Psoas muscle (tissue), 8 donors: ENCODE results near the gene RPL5. TPM values are rescaled to one million over a fixed set of nuclear protein-coding genes. Genes with fewer than 3 reads are reported as not detected.

Experiments
- ATAC-seq, 4 donors: fragments of 200-7000 bp; cut with Tn5 transposase; one replicate each; pipeline ENCODE4 v1.9.1; 2020; ENCODE audit warnings: moderate library complexity in 3 of 4, mild to moderate bottlenecking in 2 of 4
- DNase-seq, 2 donors: peaks; one replicate each; pipeline ENCODE4 v3.0.0-alpha.2; 2020
- H3K27ac ChIP-seq: fragments of 200-600 bp; one replicate; pipeline ENCODE4 v1.8.0; 2022
- H3K27me3 ChIP-seq, 3 donors: fragments of 200-600 bp in 1 of 3; one replicate each; pipeline versions ENCODE4 v1.6.1 to v1.8.0; 2013 to 2022; ENCODE audit warnings: low read length in 2 of 3, mild to moderate bottlenecking in 2 of 3, moderate library complexity in 1 of 3; ENCODE audit not compliant: insufficient read depth in 3 of 3
- H3K36me3 ChIP-seq, 2 donors: fragments of 200-600 bp in 1 of 2; one replicate each; pipeline versions ENCODE4 v1.6.1 to v1.8.0; 2013 to 2022; ENCODE audit warnings: low read depth in 1 of 2, mild to moderate bottlenecking in 1 of 2, moderate library complexity in 1 of 2; ENCODE audit not compliant: insufficient read depth in 1 of 2
- H3K4me1 ChIP-seq: fragments of 200-600 bp; one replicate; pipeline ENCODE4 v1.8.0; 2022
- H3K4me3 ChIP-seq: fragments of 200-600 bp; one replicate; pipeline ENCODE4 v1.8.0; 2022; ENCODE audit warnings: mild to moderate bottlenecking
- H3K9me3 ChIP-seq: fragments of 200-600 bp; one replicate; pipeline ENCODE4 v1.8.0; 2022
- WGBS, 3 donors: extraction: QIAGEN DNeasy Blood & Tissue Kit; methylation state at CpG; one replicate each; pipeline versions ENCODE4 v1.1.6 to v1.1.7; 2013; 5-methylcytosine and 5-hydroxymethylcytosine counted together
- intact Hi-C, 2 donors: fragments of 100-400 bp; cut with DNase I; formaldehyde crosslinking; loops; one replicate each; pipeline versions ENCODE4 v1.11.0 to v1.14.2; 2022
- polyA plus RNA-seq, 3 donors: library from polyadenylated mRNA; stranded (reverse); fragments of 200-250 nt; gene quantifications; one replicate each; pipeline ENCODE4 v1.2.3, GENCODE V29; 2013
- total RNA-seq, 4 donors: library from RNA; stranded (reverse); fragmentation: NEBNext Ultra II Directional in 2 of 4; extraction: Animal tissue kit (Norgen Biotek cat#: 25700) in 2 of 4; gene quantifications; one replicate each; pipeline versions ENCODE4 v1.2.1 to v1.2.4, GENCODE V29; 2021 to 2023
- TF ChIP-seq, protein P1 (sequence below): fragments of 200-600 bp; IDR thresholded peaks from one replicate; pipeline ENCODE4 v1.8.0; 2022; ENCODE audit warnings: antibody characterized with exemption
- donor health status: healthy with polysubstance abuse.
- donor health status: DM: no; HTN: no; CAD: no; lungs with moderate emphysema.
- donor health status: Bipolar disorder and iron deficiency.
- donor health status: healthy.
- donor health status: DM: yes; HTN: yes; CAD: no.
- donor health status: DM: no; HTN: no; CAD: no.
- donor health status: DM: no; HTN: no; CAD: no.
- donor health status: DM: yes; HTN: yes; CAD: no.

Gene RPL5
- total and polyA plus RNA-seq, 7 donors = 353 to 1,760 (median 601) TPM

DNA sequence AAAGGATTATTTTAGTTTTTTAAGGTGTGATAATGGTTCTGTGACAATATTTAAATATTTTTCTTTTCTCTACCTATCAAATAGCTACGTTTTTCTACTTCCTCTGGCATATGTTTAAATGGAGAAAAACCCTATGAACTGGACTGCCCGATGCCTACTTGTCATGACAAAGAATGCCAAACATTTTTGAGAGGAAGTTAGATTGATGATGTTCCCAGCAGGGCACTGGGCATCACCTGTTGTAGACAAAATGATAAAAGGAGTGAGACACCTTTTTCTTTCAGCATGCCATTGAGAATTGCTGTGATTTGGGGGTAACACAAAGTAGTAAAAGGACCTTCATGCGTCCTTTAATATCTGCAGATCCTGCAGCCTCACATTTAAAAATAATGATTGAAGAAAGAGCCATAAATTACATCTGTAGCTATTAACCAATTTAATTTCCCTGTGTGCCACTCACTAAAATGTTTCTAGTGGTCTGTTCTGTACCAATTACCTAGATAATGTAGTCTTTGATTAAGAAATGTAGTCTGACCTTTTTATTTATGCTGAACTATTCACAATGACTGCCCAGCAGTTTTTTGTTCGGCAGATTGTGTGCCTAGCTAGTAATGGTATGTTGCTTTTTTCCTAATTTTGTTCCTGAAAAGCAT lies 47.6 kb downstream of the RPL5 start:
- intact Hi-C loops = loop anchor here in 1 of 2 donors (5.0 kb wide), 1 partner anchor 63 kb away; no protein-coding TSS in a partner anchor
- DNase-seq (no peak), ATAC-seq (no peak)
- H3K36me3 ChIP-seq = no peaks in the 10 kb centered on the region
- no peaks in the 10 kb centered on the region for H3K9me3 ChIP-seq
- no peak overlapping the region for H3K27ac ChIP-seq
- TF ChIP-seq, protein P1, sequence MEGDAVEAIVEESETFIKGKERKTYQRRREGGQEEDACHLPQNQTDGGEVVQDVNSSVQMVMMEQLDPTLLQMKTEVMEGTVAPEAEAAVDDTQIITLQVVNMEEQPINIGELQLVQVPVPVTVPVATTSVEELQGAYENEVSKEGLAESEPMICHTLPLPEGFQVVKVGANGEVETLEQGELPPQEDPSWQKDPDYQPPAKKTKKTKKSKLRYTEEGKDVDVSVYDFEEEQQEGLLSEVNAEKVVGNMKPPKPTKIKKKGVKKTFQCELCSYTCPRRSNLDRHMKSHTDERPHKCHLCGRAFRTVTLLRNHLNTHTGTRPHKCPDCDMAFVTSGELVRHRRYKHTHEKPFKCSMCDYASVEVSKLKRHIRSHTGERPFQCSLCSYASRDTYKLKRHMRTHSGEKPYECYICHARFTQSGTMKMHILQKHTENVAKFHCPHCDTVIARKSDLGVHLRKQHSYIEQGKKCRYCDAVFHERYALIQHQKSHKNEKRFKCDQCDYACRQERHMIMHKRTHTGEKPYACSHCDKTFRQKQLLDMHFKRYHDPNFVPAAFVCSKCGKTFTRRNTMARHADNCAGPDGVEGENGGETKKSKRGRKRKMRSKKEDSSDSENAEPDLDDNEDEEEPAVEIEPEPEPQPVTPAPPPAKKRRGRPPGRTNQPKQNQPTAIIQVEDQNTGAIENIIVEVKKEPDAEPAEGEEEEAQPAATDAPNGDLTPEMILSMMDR = no peak
- H3K4me3 ChIP-seq = no peak overlapping the region
- 73 to 82% (median 73%) methylated on average over 4 of the region's 4 CpGs for WGBS, 3 donors
- no peaks in the 10 kb centered on the region for H3K27me3 ChIP-seq
- H3K4me1 ChIP-seq = no peaks in the 10 kb centered on the region

DNA sequence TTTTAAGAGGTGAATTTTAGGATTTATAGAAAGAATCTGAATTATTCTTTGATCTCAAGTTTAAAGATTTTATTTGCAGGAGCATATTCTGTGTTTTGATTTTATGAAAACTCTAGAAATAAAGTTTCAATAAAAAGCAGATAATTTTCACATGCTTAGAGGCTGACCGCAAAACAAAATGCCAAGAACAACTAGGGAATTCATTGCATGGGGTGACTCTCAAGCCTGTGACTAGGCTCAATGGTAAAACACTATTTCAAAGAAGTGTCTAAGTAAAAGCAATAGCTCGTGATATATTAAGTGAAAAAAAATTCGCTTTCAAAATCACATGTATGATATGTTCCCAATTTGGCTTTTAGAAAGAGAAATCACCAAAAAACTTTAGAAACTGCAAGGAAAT lies 49.6 kb downstream of the RPL5 start:
- Histone ChIP-seq H3K4me3 (no peak overlapping the region), H3K27ac (no peak overlapping the region), H3K27me3 (no peaks in the 10 kb centered on the region), H3K36me3 (no peaks in the 10 kb centered on the region), H3K9me3 (no peaks in the 10 kb centered on the region), H3K4me1 (no peaks in the 10 kb centered on the region)
- WGBS, 3 donors = 93 to 95% (median 94%) methylated on average over 3 of the region's 3 CpGs
- ATAC-seq (no peak), DNase-seq (no peak)
- TF ChIP-seq, protein P1 = no peak
- intact Hi-C loops = no loop called here

DNA sequence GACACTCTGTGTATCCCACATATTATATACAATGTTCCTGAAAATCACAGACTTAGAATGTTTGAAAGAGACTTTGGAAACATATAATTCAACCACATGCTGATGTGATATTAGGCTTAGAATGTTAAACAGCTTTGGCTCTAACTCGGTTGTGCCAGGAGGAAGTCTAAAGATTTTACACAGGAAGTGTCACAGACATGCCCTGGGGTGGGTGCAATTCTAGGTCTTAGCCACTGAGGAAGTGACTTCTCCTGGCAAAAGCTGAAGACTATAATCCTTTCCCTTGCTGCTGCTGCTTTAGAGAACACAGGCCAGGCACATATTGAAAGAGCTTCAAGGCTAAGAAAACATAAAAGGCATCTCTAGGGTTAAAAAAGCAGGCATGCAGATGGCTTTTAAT lies 51.0 kb downstream of the RPL5 start:
- Histone ChIP-seq H3K27me3 (no peaks in the 10 kb centered on the region), H3K4me1 (no peaks in the 10 kb centered on the region), H3K9me3 (no peaks in the 10 kb centered on the region), H3K36me3 (no peaks in the 10 kb centered on the region), H3K27ac (no peak overlapping the region), H3K4me3 (no peak overlapping the region)
- 60 to 69% (median 63%) methylated on average over 1 of the region's 1 CpG for WGBS, 3 donors
- ATAC-seq (no peak), DNase-seq (no peak)
- intact Hi-C loops = no loop called here
- TF ChIP-seq, protein P1 = no peak

DNA sequence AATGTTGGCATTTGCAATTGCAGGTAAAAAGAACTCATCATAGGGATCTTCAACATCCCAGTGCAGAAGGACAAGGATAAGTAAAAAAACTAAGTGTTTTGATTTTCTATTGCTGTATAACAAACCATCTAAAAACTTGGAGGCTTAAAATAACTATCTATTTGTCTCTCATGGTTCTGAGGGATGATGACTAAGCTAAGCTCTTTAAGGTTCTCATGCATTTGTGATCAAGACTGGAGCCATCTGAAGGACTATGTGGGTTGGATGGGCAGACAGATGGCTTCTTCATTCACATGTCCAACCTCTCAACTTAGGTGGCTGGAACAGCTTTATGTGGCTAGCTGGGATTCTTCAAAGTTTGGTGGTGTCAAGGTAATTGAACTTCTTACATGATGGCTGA lies 51.5 kb downstream of the RPL5 start:
- intact Hi-C loops = no loop called here
- no peak for DNase-seq
- H3K4me3 ChIP-seq = no peak overlapping the region
- H3K9me3 ChIP-seq = no peaks in the 10 kb centered on the region
- TF ChIP-seq, protein P1 = no peak
- H3K36me3 ChIP-seq = no peaks in the 10 kb centered on the region
- no peaks in the 10 kb centered on the region for H3K4me1 ChIP-seq
- no peak overlapping the region for H3K27ac ChIP-seq
- ATAC-seq = no peak
- no peaks in the 10 kb centered on the region for H3K27me3 ChIP-seq

DNA sequence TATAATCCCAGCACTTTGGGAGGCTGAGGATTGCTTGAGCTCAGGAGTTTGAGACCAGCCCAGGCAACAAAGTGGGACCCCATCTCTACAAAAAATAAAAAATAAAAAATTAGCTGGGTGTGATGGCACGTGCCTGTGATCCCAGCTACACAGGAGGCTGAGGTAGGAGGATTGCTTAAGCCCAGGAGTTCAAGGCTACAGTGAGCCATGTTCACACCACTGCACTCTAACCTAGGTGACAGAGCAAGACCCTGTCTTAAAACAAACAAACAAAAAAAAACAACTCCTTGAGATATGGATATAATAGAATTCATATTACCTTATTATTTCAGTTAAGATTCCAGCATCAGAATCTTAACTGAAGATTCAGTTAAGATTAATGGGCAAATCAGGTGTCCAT lies 52.4 kb downstream of the RPL5 start:
- no peak for ATAC-seq
- Histone ChIP-seq H3K4me3 (no peak overlapping the region), H3K27ac (no peak overlapping the region), H3K9me3 (peaks cover 6% of the 10 kb centered on the region), H3K4me1 (no peaks in the 10 kb centered on the region), H3K27me3 (no peaks in the 10 kb centered on the region), H3K36me3 (no peaks in the 10 kb centered on the region)
- TF ChIP-seq, protein P1 = no peak
- no peak for DNase-seq
- WGBS, 3 donors = 81 to 96% (median 89%) methylated on average over 1 of the region's 1 CpG
- intact Hi-C loops = no loop called here
